ENCODE results near the gene KLF15.

Gene KLF15

GRCh38 chr3:126304291-126304690 is 52.9 kb downstream of the KLF15 start:
- DNase-seq: no peak

GRCh38 chr3:126303272-126303671 is 53.9 kb downstream of the KLF15 start:
- DNase-seq: no peak

- no peak for DNase-seq
Measured at GRCh38 chr3:126300761-126301481, 56.3 kb downstream of the KLF15 start.

- no peak for DNase-seq
Measured at GRCh38 chr3:126300001-126300760, 57.0 kb downstream of the KLF15 start.

- no peak for DNase-seq
Measured at GRCh38 chr3:126295407-126295939, 61.7 kb downstream of the KLF15 start.

- no peak for DNase-seq
Measured at GRCh38 chr3:126294211-126294808, 62.9 kb downstream of the KLF15 start.

- DNase-seq: no peak
Measured at GRCh38 chr3:126293370-126294082, 63.7 kb downstream of the KLF15 start.
